Trophoblast cell (in vitro differentiated cells and primary cell): Measurements from ENCODE around the gene UBR3.
"Not testable (repeated sequence)": the region's sequence is repeated elsewhere in the genome, so short reads cannot be mapped to it uniquely, and the experiment has no call there.

ENCODE experiments used
- DNase-seq, 2 donors: peaks; one replicate each; pipeline ENCODE4 v3.0.0-alpha.2; 2016
- H2AFZ ChIP-seq: 2 replicates; pipeline ENCODE4 v1.6.1; 2013; ENCODE audit warnings: low read length, moderate library complexity, mild to moderate bottlenecking; ENCODE audit not compliant: insufficient read depth, poor library complexity
- H2AK5ac ChIP-seq: 2 replicates; pipeline ENCODE4 v1.6.1; 2013; ENCODE audit warnings: mild to moderate bottlenecking, low read length
- H2BK120ac ChIP-seq: 2 replicates; pipeline ENCODE4 v1.6.1; 2013; ENCODE audit warnings: low read length, mild to moderate bottlenecking, moderate library complexity; ENCODE audit not compliant: insufficient read depth, poor library complexity
- H2BK12ac ChIP-seq: 2 replicates; pipeline ENCODE4 v1.6.1; 2013; ENCODE audit warnings: mild to moderate bottlenecking, low read length, moderate library complexity
- H2BK5ac ChIP-seq: 2 replicates; pipeline ENCODE4 v1.6.1; 2013; ENCODE audit warnings: low read length, low read depth, moderate library complexity, mild to moderate bottlenecking; ENCODE audit not compliant: poor library complexity
- H3K14ac ChIP-seq: 2 replicates; pipeline ENCODE4 v1.6.1; 2013; ENCODE audit warnings: mild to moderate bottlenecking, low read length
- H3K18ac ChIP-seq: 2 replicates; pipeline ENCODE4 v1.6.1; 2013; ENCODE audit warnings: mild to moderate bottlenecking, low read length
- H3K23ac ChIP-seq: 2 replicates; pipeline ENCODE4 v1.6.1; 2013; ENCODE audit warnings: low read length
- H3K27ac ChIP-seq: 2 replicates; pipeline ENCODE4 v1.5.1; 2013; ENCODE audit warnings: low read depth, mild to moderate bottlenecking, inconsistent platforms, low read length, moderate library complexity
- H3K27me3 ChIP-seq: 2 replicates; pipeline ENCODE4 v1.6.1; 2013; ENCODE audit warnings: inconsistent platforms, mild to moderate bottlenecking, low read length, moderate library complexity; ENCODE audit not compliant: insufficient read depth
- H3K36me3 ChIP-seq, 2 experiments: 1 replicate in 1 of 2; 2 replicates in 1 of 2; pipeline ENCODE4 v1.6.1; 2013; ENCODE audit warnings: low read length in 2 of 2, mild to moderate bottlenecking in 2 of 2, moderate library complexity in 1 of 2; ENCODE audit not compliant: insufficient read depth in 2 of 2, control insufficient read depth in 1 of 2
- H3K4ac ChIP-seq: 2 replicates; pipeline ENCODE4 v1.6.1; 2013; ENCODE audit warnings: low read depth, mild to moderate bottlenecking, low read length, moderate library complexity
- H3K4me1 ChIP-seq, 2 experiments: 1 replicate in 1 of 2; 2 replicates in 1 of 2; pipeline ENCODE4 v1.6.1; 2013; ENCODE audit warnings: low read length in 2 of 2, mild to moderate bottlenecking in 2 of 2, moderate library complexity in 1 of 2; ENCODE audit not compliant: insufficient read depth in 2 of 2, control insufficient read depth in 1 of 2
- H3K4me2 ChIP-seq: 2 replicates; pipeline ENCODE4 v1.6.1; 2013; ENCODE audit warnings: inconsistent platforms, mild to moderate bottlenecking, low read length, moderate library complexity
- H3K4me3 ChIP-seq: 2 replicates; pipeline ENCODE4 v1.5.1; 2013; ENCODE audit warnings: mild to moderate bottlenecking, low read depth, low read length, inconsistent platforms
- H3K79me1 ChIP-seq: one replicate; pipeline ENCODE4 v1.6.1; 2013; ENCODE audit warnings: low read length
- H3K79me2 ChIP-seq: 2 replicates; pipeline ENCODE4 v1.6.1; 2013; ENCODE audit warnings: low read length, mild to moderate bottlenecking; ENCODE audit not compliant: control insufficient read depth, insufficient read depth, poor library complexity
- H3K9ac ChIP-seq: 2 replicates; pipeline ENCODE4 v1.6.1; 2013; ENCODE audit warnings: mild to moderate bottlenecking, low read length
- H3K9me3 ChIP-seq: 2 replicates; pipeline ENCODE4 v1.6.1; 2013; ENCODE audit warnings: low read depth, mild to moderate bottlenecking, control low read depth, inconsistent platforms, low read length; ENCODE audit not compliant: insufficient read depth
- H4K12ac ChIP-seq: 2 replicates; pipeline ENCODE4 v1.6.1; 2013; ENCODE audit warnings: low read depth, mild to moderate bottlenecking, low read length, moderate library complexity
- H4K8ac ChIP-seq: 2 replicates; pipeline ENCODE4 v1.6.1; 2013; ENCODE audit warnings: low read depth, mild to moderate bottlenecking, low read length, moderate library complexity
- H4K91ac ChIP-seq: one replicate; pipeline ENCODE4 v1.6.1; 2013; ENCODE audit warnings: low read depth, mild to moderate bottlenecking, low read length, moderate library complexity
- WGBS: extraction: QIAGEN DNeasy Blood & Tissue Kit; methylation state at CpG from one replicate; pipeline ENCODE4 v1.1.7; 2013; ENCODE audit warnings: missing lambda C conversion rate; ENCODE audit not compliant: insufficient read length, insufficient coverage; ENCODE audit errors: extremely low coverage; 5-methylcytosine and 5-hydroxymethylcytosine counted together

UBR3 gene

GRCh38 chr2:169806586-169806985 is 20.7 kb upstream of the UBR3 start:
- Histone ChIP-seq H4K12ac (no peak overlapping the region), H3K27me3 (no peaks in the 10 kb centered on the region), H3K27ac (no peak overlapping the region), H2BK120ac (no peak overlapping the region), H2AK5ac (no peak overlapping the region), H2BK5ac (no peak overlapping the region), H3K4me3 (no peak overlapping the region), H3K36me3 (peaks cover 14 to 21% of the 10 kb centered on the region in 2 experiments), H3K23ac (no peak overlapping the region), H3K9me3 (no peaks in the 10 kb centered on the region), H3K79me1 (no peaks in the 10 kb centered on the region), H3K9ac (no peak overlapping the region), H3K14ac (no peak overlapping the region), H3K79me2 (no peaks in the 10 kb centered on the region), H4K8ac (no peak overlapping the region), H2AFZ (no peak overlapping the region), H3K18ac (no peak overlapping the region), H3K4ac (no peak overlapping the region), H3K4me1 (peaks cover 0 to 2% of the 10 kb centered on the region in 2 experiments), H3K4me2 (no peak overlapping the region), H4K91ac (no peak overlapping the region), H2BK12ac (no peak overlapping the region)
- no peak for DNase-seq

- no peak overlapping the region for H2BK5ac ChIP-seq
- H3K4me2 ChIP-seq = no peak overlapping the region
- H3K9me3 ChIP-seq = no peaks in the 10 kb centered on the region
- no peak overlapping the region for H4K91ac ChIP-seq
- no peaks in the 10 kb centered on the region for H3K79me1 ChIP-seq
- H2AK5ac ChIP-seq = no peak overlapping the region
- no peak overlapping the region for H3K23ac ChIP-seq
- H3K4me3 ChIP-seq = no peak overlapping the region
- H4K8ac ChIP-seq = no peak overlapping the region
- no peaks in the 10 kb centered on the region for H3K79me2 ChIP-seq
- no peak overlapping the region for H3K18ac ChIP-seq
- peaks cover 0 to 2% of the 10 kb centered on the region in 2 experiments for H3K4me1 ChIP-seq
- no peak overlapping the region for H2AFZ ChIP-seq
- H4K12ac ChIP-seq = no peak overlapping the region
- H2BK120ac ChIP-seq = no peak overlapping the region
- H2BK12ac ChIP-seq = no peak overlapping the region
- no peak overlapping the region for H3K27ac ChIP-seq
- no CpG with 5 or more reads among the region's 4 CpGs for WGBS
- H3K27me3 ChIP-seq = no peaks in the 10 kb centered on the region
- H3K36me3 ChIP-seq = peaks cover 12 to 20% of the 10 kb centered on the region in 2 experiments
- H3K9ac ChIP-seq = no peak overlapping the region
- no peak overlapping the region for H3K4ac ChIP-seq
- no peak overlapping the region for H3K14ac ChIP-seq
- peak in 1 of 2 donors; percentile 38 for DNase-seq
These were observed 19.0 kb upstream of the UBR3 start for GRCh38 chr2:169808221-169808620.

DNA sequence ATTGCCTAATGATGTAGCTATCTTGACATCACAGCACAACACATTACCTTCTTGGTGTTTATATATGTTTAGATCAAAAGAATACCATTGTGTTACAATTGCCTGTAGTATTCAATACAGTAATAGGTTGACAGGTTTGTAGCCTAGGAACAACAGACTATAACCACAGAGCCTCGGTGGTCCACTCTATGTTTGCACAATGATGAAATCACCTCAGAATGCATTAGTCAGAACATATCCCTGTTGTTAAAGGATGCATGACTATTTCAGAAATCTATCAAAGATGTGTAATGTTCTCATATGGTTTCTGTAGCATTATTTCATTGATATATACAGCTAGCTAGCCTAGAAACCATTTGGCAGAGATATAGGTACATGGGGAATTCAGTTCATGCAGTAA is 11.4 kb upstream of the UBR3 start:
- Histone ChIP-seq H2AFZ (no peak overlapping the region), H2AK5ac (no peak overlapping the region), H3K4me3 (no peak overlapping the region), H3K18ac (no peak overlapping the region), H4K8ac (no peak overlapping the region), H3K9ac (no peak overlapping the region), H4K91ac (no peak overlapping the region), H3K36me3 (peaks cover 19 to 22% of the 10 kb centered on the region in 2 experiments), H2BK120ac (no peak overlapping the region), H3K4ac (no peak overlapping the region), H3K79me2 (no peaks in the 10 kb centered on the region), H2BK5ac (no peak overlapping the region), H2BK12ac (no peak overlapping the region), H3K4me2 (no peak overlapping the region), H3K79me1 (no peaks in the 10 kb centered on the region), H3K4me1 (no peaks in the 10 kb centered on the region), H3K23ac (no peak overlapping the region), H4K12ac (no peak overlapping the region), H3K14ac (no peak overlapping the region), H3K27me3 (no peaks in the 10 kb centered on the region), H3K27ac (no peak overlapping the region), H3K9me3 (no peaks in the 10 kb centered on the region)
- WGBS = no CpG with 5 or more reads among the region's 1 CpG
- no peak for DNase-seq

- not testable (repeated sequence) for H2BK120ac ChIP-seq
These were observed 10.3 kb upstream of the UBR3 start for GRCh38 chr2:169816961-169817360.

More at GRCh38 chr2:169816961-169817360, 10.3 kb upstream of the UBR3 start:
- H2BK12ac ChIP-seq, H2BK5ac ChIP-seq, H3K4me2 ChIP-seq, H3K9ac ChIP-seq, H3K27ac ChIP-seq, H3K79me1 ChIP-seq, H3K18ac ChIP-seq, H3K4me1 ChIP-seq, H2AK5ac ChIP-seq, DNase-seq, H3K23ac ChIP-seq, H4K8ac ChIP-seq, H4K12ac ChIP-seq, H3K4me3 ChIP-seq, H4K91ac ChIP-seq, H3K27me3 ChIP-seq, H3K9me3 ChIP-seq, H3K79me2 ChIP-seq, H3K4ac ChIP-seq, H2AFZ ChIP-seq, H3K14ac ChIP-seq: not testable (repeated sequence)
- H3K36me3 ChIP-seq = peaks cover 20 to 22% of the 10 kb centered on the region in 2 experiments
